Chondrocyte (in vitro differentiated cells): ENCODE measurements around the gene OR51D1. TPM values are rescaled to one million over a fixed set of nuclear protein-coding genes. Genes with fewer than 3 reads are reported as not detected.

Experiments
- DNase-seq: peaks from one replicate; pipeline ENCODE4 v3.0.0; 2021; ENCODE audit warnings: mixed read lengths, low spot score
- H3K27ac Mint-ChIP-seq: one replicate; pipeline ENCODE4 v1.8.0; 2021; ENCODE audit warnings: mild to moderate bottlenecking, moderate library complexity, mixed read lengths; ENCODE audit not compliant: unreplicated experiment
- H3K27me3 Mint-ChIP-seq: 2 replicates; pipeline ENCODE4 v1.8.0; 2021; ENCODE audit warnings: low read depth, mixed read lengths
- H3K36me3 Mint-ChIP-seq: 2 replicates; pipeline ENCODE4 v1.8.0; 2021; ENCODE audit warnings: low read depth, mixed read lengths
- H3K4me1 Mint-ChIP-seq: 2 replicates; pipeline ENCODE4 v1.8.0; 2021; ENCODE audit warnings: low read depth, mild to moderate bottlenecking, mixed read lengths
- H3K4me3 Mint-ChIP-seq: one replicate; pipeline ENCODE4 v1.8.0; 2021; ENCODE audit warnings: mild to moderate bottlenecking, moderate library complexity, mixed read lengths; ENCODE audit not compliant: unreplicated experiment
- H3K9me3 Mint-ChIP-seq: 2 replicates; pipeline ENCODE4 v1.8.0; 2021; ENCODE audit warnings: low read depth, mixed read lengths
- total RNA-seq: library from RNA; stranded (reverse); gene quantifications from 3 replicates; pipeline ENCODE4 v1.2.1, GENCODE V29; 2021
- TF ChIP-seq, protein P1 (sequence below): fragments of 200-600 bp; sonication (generic); IDR thresholded peaks from 2 replicates; pipeline ENCODE4 v1.5.0; 2021; ENCODE audit warnings: antibody characterized with exemption, mild to moderate bottlenecking, moderate library complexity

Gene OR51D1
- total RNA-seq, 1 donor from 2014 or later, result not detected

DNA sequence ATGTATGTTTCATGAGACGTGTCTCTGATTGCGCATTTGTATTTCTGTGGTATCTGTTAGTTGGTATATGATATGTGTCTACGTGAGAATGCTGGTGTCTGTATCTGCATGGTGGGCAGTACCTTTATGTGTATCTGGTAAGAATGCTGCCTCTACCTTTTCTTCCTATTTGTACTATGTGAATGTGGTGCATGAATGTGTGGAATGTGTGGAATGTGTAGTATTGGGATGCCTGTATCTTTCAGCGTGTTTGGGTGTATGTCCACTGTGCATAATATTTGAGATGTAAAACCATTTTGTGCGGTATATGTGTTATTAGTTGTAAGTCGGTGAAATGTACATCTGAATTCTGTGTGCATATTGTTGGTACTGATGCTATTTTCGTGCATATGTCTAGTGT, 4.2 kb downstream of the OR51D1 start:
- no peaks in the 10 kb centered on the region for H3K9me3 Mint-ChIP-seq
- H3K27me3 Mint-ChIP-seq, result no peaks in the 10 kb centered on the region
- no peaks in the 10 kb centered on the region for H3K36me3 Mint-ChIP-seq
- TF ChIP-seq, protein P1, sequence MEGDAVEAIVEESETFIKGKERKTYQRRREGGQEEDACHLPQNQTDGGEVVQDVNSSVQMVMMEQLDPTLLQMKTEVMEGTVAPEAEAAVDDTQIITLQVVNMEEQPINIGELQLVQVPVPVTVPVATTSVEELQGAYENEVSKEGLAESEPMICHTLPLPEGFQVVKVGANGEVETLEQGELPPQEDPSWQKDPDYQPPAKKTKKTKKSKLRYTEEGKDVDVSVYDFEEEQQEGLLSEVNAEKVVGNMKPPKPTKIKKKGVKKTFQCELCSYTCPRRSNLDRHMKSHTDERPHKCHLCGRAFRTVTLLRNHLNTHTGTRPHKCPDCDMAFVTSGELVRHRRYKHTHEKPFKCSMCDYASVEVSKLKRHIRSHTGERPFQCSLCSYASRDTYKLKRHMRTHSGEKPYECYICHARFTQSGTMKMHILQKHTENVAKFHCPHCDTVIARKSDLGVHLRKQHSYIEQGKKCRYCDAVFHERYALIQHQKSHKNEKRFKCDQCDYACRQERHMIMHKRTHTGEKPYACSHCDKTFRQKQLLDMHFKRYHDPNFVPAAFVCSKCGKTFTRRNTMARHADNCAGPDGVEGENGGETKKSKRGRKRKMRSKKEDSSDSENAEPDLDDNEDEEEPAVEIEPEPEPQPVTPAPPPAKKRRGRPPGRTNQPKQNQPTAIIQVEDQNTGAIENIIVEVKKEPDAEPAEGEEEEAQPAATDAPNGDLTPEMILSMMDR, result no peak
- H3K27ac Mint-ChIP-seq, result no peak overlapping the region
- DNase-seq, result no peak
- no peak overlapping the region for H3K4me3 Mint-ChIP-seq
- peaks cover 44% of the 10 kb centered on the region for H3K4me1 Mint-ChIP-seq

DNA sequence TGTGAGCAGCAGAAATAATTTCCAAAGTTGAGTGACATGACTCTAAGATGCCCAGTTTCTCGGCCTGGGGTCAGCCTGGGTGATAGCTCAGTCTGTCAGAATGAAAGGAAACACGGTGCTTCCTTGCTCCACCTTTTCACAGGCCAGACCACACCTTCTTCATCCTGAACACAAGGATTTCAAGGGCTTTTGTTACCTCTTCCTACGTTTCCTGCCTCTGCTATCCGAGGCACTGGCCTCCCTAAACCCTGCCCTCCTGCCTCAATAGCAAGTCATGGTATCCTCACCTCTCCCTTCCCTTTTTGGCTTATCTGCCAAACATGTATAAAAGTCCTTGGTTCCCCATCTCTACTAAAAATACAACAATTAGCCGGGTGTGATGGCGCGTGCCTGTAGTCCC, 4.8 kb downstream of the OR51D1 start:
- no peaks in the 10 kb centered on the region for H3K27me3 Mint-ChIP-seq
- H3K4me3 Mint-ChIP-seq, result no peak overlapping the region
- no peak overlapping the region for H3K27ac Mint-ChIP-seq
- TF ChIP-seq, protein P1, result no peak
- peaks cover 44% of the 10 kb centered on the region for H3K4me1 Mint-ChIP-seq
- DNase-seq, result no peak
- no peaks in the 10 kb centered on the region for H3K9me3 Mint-ChIP-seq
- no peaks in the 10 kb centered on the region for H3K36me3 Mint-ChIP-seq

DNA sequence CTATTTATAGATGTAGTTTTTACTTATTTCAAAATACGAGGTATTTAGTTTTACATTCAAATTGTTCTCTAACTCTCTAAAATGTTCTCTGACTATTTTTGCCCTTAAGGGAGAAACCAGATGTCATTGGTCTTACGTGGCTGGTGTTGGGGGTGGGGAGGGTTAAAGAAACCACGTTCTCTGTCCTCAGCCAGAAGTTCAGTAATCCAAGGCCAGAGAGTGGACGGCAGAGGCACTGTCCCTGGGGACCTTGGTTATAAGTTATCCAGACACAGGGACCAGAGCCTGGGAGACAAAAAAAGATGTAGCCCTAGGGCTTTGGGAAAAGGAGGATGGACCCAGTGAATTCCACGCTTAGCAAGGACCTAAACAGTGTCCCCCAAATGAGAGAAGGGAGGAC, 5.8 kb downstream of the OR51D1 start:
- no peaks in the 10 kb centered on the region for H3K27me3 Mint-ChIP-seq
- H3K4me1 Mint-ChIP-seq, result peaks cover 53% of the 10 kb centered on the region
- no peak overlapping the region for H3K4me3 Mint-ChIP-seq
- no peaks in the 10 kb centered on the region for H3K36me3 Mint-ChIP-seq
- H3K27ac Mint-ChIP-seq, result no peak overlapping the region
- DNase-seq, result no peak
- TF ChIP-seq, protein P1, result no peak
- no peaks in the 10 kb centered on the region for H3K9me3 Mint-ChIP-seq

DNA sequence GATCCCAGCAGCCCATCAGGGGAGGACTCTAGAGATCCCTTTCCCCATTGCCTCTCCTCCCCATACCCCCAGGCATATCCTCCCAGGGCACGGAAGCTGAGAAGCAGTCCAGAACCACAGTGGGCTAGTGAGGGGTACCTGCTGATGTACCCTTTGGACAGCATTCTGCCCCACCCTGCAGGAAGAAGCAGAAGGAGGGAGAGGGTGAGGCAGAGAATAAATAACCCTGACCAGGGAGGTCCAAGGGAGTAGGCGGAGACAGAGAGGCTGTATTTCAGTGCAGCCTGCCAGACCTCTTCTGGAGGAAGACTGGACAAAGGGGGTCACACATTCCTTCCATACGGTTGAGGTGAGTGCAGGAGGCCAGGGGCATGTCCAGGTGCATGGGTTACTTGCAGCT, 6.4 kb downstream of the OR51D1 start, which contains the start of gene OR51E1:
Gene OR51E1 (plus strand): TSS at position 301 of the 400 bp plus-strand sequence. CDS start 8,545 bp downstream, outside the sequence.
- TF ChIP-seq, protein P1, result no peak

DNA sequence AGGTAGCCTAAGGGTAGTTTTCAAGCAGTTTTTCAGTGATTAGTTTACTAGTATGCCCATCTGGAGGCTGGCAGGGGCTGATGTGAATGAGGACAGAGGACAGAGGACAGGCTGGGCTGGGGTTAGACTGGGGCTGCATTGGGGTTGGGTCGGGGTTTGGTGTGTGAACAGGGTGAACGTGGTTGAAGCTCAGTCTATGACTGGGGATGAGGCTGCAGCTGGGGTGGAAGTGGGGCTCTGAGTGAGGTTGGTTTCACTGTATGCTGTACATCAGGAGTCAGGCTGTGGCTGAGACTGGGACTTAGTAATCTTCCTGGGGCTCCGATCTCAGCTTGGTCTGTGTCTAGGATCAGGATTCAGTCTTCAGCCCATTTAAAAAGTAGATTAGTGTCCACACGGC, 7.0 kb downstream of the OR51D1 start:
- peaks cover 57% of the 10 kb centered on the region for H3K4me1 Mint-ChIP-seq
- H3K9me3 Mint-ChIP-seq, result no peaks in the 10 kb centered on the region
- peaks cover under 1% of the 10 kb centered on the region for H3K27me3 Mint-ChIP-seq
- peak overlapping the region; percentile 10 for H3K27ac Mint-ChIP-seq
- H3K36me3 Mint-ChIP-seq, result no peaks in the 10 kb centered on the region
- TF ChIP-seq, protein P1, result no peak
- no peak for DNase-seq
- H3K4me3 Mint-ChIP-seq, result peak overlapping the region; percentile 11

More for the DNA sequence above, 6.4 kb downstream of the OR51D1 start, which contains the start of gene OR51E1:
- no peaks in the 10 kb centered on the region for H3K27me3 Mint-ChIP-seq
- DNase-seq, result no peak
- no peaks in the 10 kb centered on the region for H3K9me3 Mint-ChIP-seq
- peaks cover 57% of the 10 kb centered on the region for H3K4me1 Mint-ChIP-seq
- peak within 1 kb of the TSS; percentile 11 for H3K4me3 Mint-ChIP-seq
- no peaks in the 10 kb centered on the region for H3K36me3 Mint-ChIP-seq
- H3K27ac Mint-ChIP-seq, result peak within 1 kb of the TSS; percentile 10
